ENCODE measurements around the gene ABRACL.
A peak's percentile ranks its signal among the peaks of the same experiment; 100 is the strongest.
"Not testable (repeated sequence)": the region's sequence is repeated elsewhere in the genome, so short reads cannot be mapped to it uniquely, and the experiment has no call there.

ABRACL gene

DNA sequence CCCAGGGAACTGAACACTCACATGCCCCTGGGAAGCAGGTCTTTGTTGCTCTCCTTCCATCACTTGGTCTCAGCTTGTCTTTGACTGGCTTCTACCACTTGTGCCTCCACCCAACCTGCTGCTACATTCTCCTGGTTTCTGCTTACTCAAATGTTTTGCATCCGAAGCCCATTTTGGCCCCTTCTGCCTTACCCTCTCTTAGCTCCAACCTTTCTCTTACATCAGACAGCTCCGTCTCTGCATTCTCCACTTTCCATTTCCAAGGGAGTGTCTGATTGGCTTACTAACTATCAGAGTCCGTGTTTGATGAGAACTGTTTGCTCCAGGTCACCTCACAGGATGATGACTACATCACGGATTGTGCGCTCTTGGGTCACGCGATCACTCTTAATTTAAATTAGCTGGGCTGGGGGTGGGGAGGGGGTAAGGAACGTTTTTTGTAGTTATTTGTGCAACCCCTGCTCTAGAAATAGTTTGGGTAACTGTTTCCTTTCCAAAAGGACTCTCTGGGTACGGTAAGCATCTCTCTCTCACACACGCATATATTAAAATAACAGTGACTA lies 844 bp upstream of the ABRACL start:
- peaks cover 18% of the 10 kb centered on the region for H3K4me1 Mint-ChIP-seq
- H3K27me3 Mint-ChIP-seq, result no peaks in the 10 kb centered on the region
- H3K27ac Mint-ChIP-seq, result peak overlapping the region; percentile 96
- DNase-seq (peak; percentile 59), ATAC-seq (peak; percentile 75)
- H3K9me3 Mint-ChIP-seq, result no peaks in the 10 kb centered on the region
- no peak overlapping the region for H3K4me3 Mint-ChIP-seq
- peaks cover 2% of the 10 kb centered on the region for H3K36me3 Mint-ChIP-seq (ENCODE audit: low read depth)

DNA sequence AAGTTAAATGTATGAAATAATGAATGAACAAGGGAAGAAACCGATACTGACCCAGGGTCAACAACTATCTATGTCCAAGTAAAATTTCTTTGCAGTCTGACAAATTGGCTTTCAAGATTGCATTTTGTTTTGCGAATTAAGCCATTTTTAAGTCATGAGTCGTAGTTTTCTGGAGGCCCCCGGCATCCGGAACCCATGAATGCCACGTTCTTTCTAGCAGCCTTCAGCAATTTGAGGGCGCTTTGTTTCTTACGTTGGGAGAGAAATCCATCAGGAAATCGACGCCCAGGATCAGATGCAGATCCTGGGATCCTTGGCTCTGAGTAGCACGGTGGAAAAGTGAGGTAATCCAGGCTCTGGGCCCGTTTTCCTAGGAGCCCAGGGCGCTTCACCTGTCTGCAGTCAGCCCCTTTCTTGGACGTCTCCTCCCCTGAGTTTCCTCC lies 309 bp upstream of the ABRACL start:
- Mint-ChIP-seq H3K4me1 (peaks cover 21% of the 10 kb centered on the region), H3K36me3 (ENCODE audit: low read depth) (peaks cover 4% of the 10 kb centered on the region)
- ATAC-seq, result peak; percentile 6

DNA sequence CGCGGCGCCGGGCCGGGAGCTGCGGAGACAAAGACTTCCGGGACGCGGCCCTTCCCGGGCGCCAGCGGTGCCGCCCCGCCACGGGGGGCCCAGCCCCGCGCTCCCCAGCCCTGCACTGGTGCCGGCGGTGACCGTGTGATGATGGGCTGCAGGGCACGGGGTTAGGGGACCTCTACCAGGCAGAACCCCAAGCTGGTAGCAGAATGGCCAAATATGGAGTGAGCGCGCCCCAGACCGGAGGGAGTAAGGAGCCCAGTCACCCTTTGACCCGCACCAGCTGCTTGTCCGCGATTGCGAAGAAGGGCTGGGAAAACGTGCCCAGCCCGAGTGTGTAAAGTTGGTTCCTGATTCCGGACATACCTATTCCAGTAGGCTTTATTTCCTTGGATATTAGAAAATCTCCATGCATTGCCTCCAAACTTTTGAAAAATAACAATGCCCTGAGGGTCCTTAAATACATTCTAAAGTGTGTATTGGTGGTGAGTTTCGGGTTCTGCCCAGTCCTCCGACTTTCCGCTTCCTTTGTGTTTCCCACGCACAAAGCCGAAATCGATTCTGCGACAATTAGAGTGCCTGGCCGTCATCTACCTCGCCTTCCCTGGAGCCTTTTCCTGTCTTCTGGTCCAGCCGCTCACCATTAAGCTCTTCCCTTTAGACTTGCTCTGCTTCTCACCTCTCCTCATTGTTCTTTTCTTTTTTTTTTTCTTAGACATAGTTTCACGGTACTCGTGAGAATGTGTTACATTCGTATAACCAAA lies 1.1 kb downstream of the ABRACL start:
- H3K9me3 Mint-ChIP-seq, result no peaks in the 10 kb centered on the region
- no peaks in the 10 kb centered on the region for H3K27me3 Mint-ChIP-seq
- peaks cover 26% of the 10 kb centered on the region for H3K4me1 Mint-ChIP-seq
- H3K36me3 Mint-ChIP-seq (ENCODE audit: low read depth), result peaks cover 17% of the 10 kb centered on the region
- peak; percentile 45 for DNase-seq
- H3K4me3 Mint-ChIP-seq, result no peak overlapping the region
- ATAC-seq, result peak; percentile 11
- H3K27ac Mint-ChIP-seq, result no peak overlapping the region

More for the DNA sequence above, 309 bp upstream of the ABRACL start:
- Mint-ChIP-seq H3K4me3 (no peak overlapping the region), H3K27me3 (no peaks in the 10 kb centered on the region), H3K9me3 (no peaks in the 10 kb centered on the region), H3K27ac (peak overlapping the region; percentile 96)
- DNase-seq, result no peak

DNA sequence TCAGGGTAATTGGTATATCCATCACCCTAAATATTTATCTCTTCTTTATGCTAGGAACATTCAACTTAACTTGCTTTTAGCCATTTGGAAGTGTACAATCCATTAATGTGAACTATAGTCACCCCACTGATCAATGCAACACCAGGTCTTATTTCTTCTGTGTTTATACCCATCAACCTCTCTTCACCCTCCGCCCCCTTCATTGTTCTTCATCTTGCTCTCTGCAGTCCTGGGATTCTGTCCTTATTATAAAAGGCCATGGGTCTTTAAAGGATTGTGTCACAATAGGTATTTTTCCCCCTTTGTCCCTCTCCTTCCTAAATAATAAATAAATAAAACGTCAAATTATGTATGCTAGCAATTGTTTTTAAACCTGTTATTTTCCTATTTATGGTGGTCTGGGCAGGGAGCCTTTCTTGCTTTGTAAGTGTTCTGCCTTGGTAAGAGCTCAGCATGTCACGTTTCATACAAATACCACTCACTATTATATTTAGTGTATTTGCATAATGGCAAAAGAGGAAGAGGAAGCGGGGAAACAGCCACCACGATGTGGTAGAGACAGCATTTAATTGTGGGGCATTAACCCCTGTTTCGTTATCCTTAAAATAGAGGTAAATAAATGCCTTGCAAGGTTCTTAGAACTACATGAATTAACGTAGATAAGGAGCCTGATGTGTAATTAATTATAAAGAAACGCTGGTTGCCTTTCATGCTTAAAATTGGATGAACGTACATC lies 1.9 kb downstream of the ABRACL start:
- Mint-ChIP-seq H3K27me3 (no peaks in the 10 kb centered on the region), H3K4me1 (peaks cover 26% of the 10 kb centered on the region), H3K27ac (no peak overlapping the region), H3K36me3 (ENCODE audit: low read depth) (peaks cover 24% of the 10 kb centered on the region), H3K9me3 (no peaks in the 10 kb centered on the region), H3K4me3 (no peak overlapping the region)
- DNase-seq (peak; percentile 14), ATAC-seq (no peak)

DNA sequence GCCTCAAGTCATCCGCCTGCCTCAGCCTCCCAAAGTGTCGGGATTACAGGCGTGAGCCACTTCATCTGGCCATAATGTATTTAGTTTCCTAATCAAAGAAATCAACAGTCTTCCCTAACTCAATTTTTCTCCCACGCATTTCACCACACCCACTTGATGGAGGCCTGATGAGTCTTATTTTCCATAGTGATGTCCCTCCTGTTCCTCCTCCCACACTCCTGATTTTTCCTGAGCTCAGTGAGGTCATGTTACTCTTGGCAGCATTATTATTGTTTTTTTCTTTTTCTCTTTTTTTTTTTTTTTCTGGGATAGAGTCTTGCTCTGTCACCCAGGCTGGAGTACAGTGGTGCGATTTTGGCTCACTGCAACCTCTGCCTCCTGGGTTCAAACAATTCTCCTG lies 8.9 kb downstream of the ABRACL start:
- ATAC-seq, result no peak
- H3K27me3 Mint-ChIP-seq, result no peaks in the 10 kb centered on the region
- H3K36me3 Mint-ChIP-seq (ENCODE audit: low read depth), result peaks cover 62% of the 10 kb centered on the region
- peak overlapping the region; percentile 40 for H3K4me3 Mint-ChIP-seq
- H3K4me1 Mint-ChIP-seq, result peaks cover 33% of the 10 kb centered on the region
- DNase-seq, result no peak
- H3K9me3 Mint-ChIP-seq, result peaks cover 9% of the 10 kb centered on the region
- peak overlapping the region; percentile 47 for H3K27ac Mint-ChIP-seq

DNA sequence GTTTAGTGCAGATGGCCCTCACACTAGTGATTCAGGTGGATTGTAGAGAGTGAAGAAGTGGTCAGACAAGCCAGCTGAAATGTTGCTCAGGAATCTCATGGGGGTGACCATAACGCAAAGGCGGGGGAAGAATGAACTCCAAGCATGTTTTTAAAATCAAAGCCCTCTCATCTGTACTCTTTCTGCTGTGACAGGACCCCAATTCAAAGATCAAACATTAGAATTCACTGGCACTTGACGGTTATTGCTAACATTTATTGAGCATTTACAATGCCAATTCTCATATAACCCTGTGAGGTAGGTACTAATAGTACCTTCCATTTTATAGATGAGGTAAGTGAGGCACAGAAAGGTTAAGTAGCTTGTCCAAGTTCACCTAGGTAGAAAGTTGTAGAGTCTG lies 15.7 kb downstream of the ABRACL start:
- no peaks in the 10 kb centered on the region for H3K27me3 Mint-ChIP-seq
- no peak overlapping the region for H3K4me3 Mint-ChIP-seq
- peaks cover 42% of the 10 kb centered on the region for H3K36me3 Mint-ChIP-seq (ENCODE audit: low read depth)
- peaks cover 4% of the 10 kb centered on the region for H3K4me1 Mint-ChIP-seq
- no peak overlapping the region for H3K27ac Mint-ChIP-seq
- peaks cover 3% of the 10 kb centered on the region for H3K9me3 Mint-ChIP-seq
- ATAC-seq (no peak), DNase-seq (no peak)

DNA sequence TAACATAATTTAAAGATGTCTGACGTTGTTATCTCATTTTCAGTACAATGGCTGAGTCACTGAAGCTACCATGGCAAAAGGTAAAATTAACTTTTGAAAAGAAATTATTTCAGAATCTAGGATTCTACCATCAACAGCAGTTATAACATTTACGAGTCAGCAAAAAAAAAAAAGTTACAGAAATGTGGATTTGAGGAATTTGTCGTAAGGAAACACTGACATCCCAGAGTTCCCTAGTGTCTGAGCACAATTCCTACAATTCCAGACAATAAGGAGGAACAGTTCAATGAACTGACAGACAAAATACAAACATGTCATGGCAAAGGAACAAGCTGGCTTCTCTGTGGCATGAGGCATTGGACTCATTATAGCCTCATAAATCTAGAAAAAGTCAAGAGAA lies 19.1 kb downstream of the ABRACL start:
- Mint-ChIP-seq H3K4me1 (peaks cover 5% of the 10 kb centered on the region), H3K9me3 (peaks cover 4% of the 10 kb centered on the region), H3K36me3 (ENCODE audit: low read depth) (peaks cover 23% of the 10 kb centered on the region), H3K27ac (no peak overlapping the region), H3K4me3 (no peak overlapping the region), H3K27me3 (no peaks in the 10 kb centered on the region)
- no peak for ATAC-seq
- no peak for DNase-seq

DNA sequence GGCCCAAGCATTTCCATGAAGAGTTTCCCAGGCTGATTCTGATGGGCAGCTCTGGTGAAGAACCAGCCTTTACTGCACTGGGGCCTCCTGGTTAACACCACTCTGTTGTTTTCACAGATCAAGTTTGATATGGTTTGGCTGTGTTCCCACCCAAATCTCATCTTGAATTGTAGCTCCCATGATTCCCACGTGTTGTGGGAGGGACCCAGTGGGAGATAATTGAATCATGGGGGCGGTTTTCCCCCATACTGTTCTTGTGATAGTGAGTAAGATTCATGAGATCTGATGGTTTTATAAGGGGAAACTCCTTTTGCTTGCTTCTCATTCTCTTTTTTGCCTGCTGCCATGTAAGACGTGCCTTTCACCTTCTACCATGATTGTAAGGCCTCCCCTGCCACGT lies 20.4 kb downstream of the ABRACL start:
- H3K9me3 Mint-ChIP-seq, H3K4me3 Mint-ChIP-seq, H3K4me1 Mint-ChIP-seq, H3K27ac Mint-ChIP-seq, DNase-seq, ATAC-seq, H3K27me3 Mint-ChIP-seq: not testable (repeated sequence)
- H3K36me3 Mint-ChIP-seq (ENCODE audit: low read depth), result peaks cover 16% of the 10 kb centered on the region

DNA sequence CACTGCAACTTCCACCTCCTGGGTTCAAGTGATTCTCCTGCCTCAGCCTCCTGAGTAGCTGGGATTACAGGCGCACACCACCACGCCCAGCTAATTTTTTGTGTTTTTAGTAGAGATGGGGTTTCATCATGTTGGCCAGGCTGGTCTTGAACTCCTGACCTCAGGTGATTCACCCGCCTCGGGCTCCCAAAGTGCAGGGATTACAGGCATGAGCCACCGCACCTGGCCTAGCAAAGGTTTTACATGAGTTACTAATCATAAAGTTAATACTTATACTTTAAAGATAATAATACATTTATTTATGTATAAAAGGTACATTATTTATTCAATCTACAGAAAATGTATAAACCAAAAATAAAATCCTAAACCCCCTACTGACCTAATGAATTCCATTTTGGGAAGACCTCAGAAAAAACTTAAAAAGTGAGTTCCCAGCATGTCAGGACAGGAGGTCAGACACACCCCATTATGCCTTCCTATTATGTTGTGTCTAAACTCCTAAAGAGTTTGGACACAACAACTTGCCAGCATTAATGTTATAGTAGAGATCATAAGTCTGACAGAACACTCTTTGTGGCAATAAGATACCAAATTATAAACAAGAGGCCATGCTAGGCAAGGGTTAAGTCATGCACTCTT lies 21.7 kb downstream of the ABRACL start:
- not testable (repeated sequence) for H3K9me3 Mint-ChIP-seq; H3K4me3 Mint-ChIP-seq; DNase-seq; H3K36me3 Mint-ChIP-seq (ENCODE audit: low read depth); H3K27ac Mint-ChIP-seq; H3K4me1 Mint-ChIP-seq; H3K27me3 Mint-ChIP-seq; ATAC-seq

DNA sequence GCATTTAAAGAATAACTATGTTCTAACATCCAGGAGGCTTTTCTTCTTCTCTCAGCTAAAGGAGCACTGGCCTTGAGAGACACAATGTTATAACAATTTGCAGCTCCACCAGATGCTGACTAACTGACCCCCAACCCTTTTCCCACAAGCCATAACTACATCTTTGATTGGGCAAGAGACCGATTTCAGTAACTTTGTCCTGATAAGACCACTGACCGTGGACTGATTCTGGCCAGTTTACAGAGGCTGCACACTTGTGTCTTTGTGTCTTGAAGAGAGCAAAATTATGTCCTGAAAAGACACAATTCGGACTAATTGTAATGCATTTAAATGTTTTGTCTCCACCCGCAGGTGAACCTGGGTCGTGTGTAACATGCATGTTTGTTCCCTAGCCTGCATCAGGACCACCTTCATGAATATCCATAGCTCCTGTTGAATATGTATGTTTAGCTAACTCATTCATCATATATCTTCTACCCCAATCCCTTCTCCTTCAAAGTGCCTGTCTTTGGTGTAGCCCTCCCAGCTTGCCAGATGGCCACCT lies 22.3 kb downstream of the ABRACL start:
- peaks cover 5% of the 10 kb centered on the region for H3K4me1 Mint-ChIP-seq
- ATAC-seq, result no peak
- peaks cover 4% of the 10 kb centered on the region for H3K9me3 Mint-ChIP-seq
- no peak overlapping the region for H3K4me3 Mint-ChIP-seq
- no peak for DNase-seq
- peaks cover 6% of the 10 kb centered on the region for H3K36me3 Mint-ChIP-seq (ENCODE audit: low read depth)
- H3K27me3 Mint-ChIP-seq, result no peaks in the 10 kb centered on the region
- no peak overlapping the region for H3K27ac Mint-ChIP-seq

DNA sequence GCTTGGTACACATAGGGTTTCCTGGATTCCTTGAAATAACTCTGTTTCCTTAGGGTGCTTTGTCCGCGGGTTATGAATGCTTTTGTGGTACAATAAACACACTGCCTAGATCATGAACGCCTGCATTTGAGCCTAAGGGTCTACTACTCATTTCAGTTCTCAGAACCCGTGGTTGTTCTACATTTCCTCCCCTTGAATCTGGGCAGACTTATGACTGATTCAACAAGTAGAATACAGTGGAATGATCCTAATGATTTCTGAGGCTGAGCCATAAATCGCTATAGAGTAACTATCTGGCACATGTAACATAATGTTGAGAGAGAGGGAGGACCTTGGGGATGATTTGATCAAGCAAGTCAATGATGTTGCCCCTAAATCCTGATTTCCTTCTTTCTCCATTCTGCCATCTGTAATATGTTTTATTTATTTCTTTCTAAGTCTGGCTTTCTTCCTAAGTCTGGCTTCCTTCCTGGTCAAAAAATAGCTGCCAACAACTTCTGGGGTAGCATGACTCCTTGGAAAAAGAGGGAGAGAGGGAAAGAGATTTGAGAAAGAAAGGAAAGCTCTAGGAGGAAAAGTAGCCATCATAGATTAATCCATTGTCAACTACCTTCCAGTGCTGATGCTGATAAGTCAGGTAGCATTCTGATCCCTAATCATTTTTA lies 23.0 kb downstream of the ABRACL start:
- Mint-ChIP-seq H3K36me3 (ENCODE audit: low read depth) (peaks cover 5% of the 10 kb centered on the region), H3K4me3 (no peak overlapping the region), H3K27me3 (no peaks in the 10 kb centered on the region), H3K9me3 (peaks cover 4% of the 10 kb centered on the region), H3K27ac (no peak overlapping the region), H3K4me1 (peaks cover 5% of the 10 kb centered on the region)
- no peak for DNase-seq
- no peak for ATAC-seq

DNA sequence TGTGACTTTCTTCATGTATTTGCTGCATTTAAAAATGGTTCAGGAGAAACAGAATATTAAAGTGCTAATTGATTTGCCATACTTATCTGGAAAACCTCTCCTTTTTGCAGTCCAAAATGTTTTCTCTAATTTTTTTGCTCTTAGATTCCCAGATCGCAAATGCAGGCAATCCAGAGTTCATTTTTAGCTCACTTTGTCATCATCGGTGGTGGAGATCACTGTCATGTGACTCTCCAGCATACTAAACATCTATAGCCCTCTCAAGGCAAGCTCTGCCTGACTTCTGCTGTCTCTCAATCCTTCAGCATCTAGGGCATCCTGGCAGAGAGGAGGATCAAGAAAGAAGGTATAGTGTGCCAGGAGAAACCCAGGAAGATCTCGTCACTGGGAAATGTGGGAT lies 24.8 kb downstream of the ABRACL start:
- ATAC-seq, result no peak
- H3K27me3 Mint-ChIP-seq, result no peaks in the 10 kb centered on the region
- no peak overlapping the region for H3K27ac Mint-ChIP-seq
- peaks cover 4% of the 10 kb centered on the region for H3K9me3 Mint-ChIP-seq
- H3K36me3 Mint-ChIP-seq (ENCODE audit: low read depth), result peaks cover 2% of the 10 kb centered on the region
- no peak overlapping the region for H3K4me3 Mint-ChIP-seq
- no peak for DNase-seq
- H3K4me1 Mint-ChIP-seq, result peaks cover 5% of the 10 kb centered on the region

DNA sequence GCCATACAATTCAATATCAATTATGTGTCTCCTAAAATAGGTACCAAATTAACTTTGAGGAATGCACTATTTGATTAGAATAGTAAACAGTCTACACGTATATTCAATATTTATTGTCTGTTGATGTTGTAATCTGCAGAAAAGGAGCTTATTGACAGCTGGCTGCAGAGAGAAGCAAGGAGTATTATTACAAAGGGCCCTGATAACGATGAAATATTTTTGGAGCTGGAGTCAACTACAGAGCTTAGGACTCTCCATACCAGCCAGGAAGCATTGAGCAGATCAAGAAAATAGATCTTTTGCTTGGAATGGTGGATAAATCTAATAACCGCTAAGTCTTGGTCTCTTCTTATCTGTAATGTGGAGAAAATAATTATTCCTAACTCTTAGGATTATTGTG lies 25.5 kb downstream of the ABRACL start:
- no peaks in the 10 kb centered on the region for H3K27me3 Mint-ChIP-seq
- H3K36me3 Mint-ChIP-seq (ENCODE audit: low read depth), result peaks cover 2% of the 10 kb centered on the region
- H3K9me3 Mint-ChIP-seq, result peaks cover 4% of the 10 kb centered on the region
- H3K27ac Mint-ChIP-seq, result no peak overlapping the region
- peaks cover 4% of the 10 kb centered on the region for H3K4me1 Mint-ChIP-seq
- no peak overlapping the region for H3K4me3 Mint-ChIP-seq
- ATAC-seq (no peak), DNase-seq (no peak)

DNA sequence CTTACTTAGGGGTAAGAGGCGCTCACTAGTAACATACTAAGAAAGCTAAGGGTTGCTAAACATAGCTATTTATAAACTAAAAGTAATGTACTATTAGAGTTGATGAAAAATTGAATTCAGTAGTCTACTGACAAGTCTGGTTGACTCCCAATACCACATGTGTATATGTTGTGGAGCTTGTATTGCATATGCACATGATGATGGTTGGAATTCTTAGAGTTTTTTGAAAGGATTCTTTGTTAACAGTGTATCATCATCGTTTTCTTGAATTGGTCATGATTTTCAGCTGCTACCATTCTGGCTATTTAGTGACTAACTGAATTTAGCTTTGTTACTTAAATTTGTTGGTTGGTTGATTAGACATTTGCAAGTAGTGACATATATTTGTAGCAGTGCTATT lies 27.2 kb downstream of the ABRACL start:
- Mint-ChIP-seq H3K9me3 (no peaks in the 10 kb centered on the region), H3K27ac (no peak overlapping the region), H3K36me3 (ENCODE audit: low read depth) (no peaks in the 10 kb centered on the region), H3K27me3 (no peaks in the 10 kb centered on the region), H3K4me3 (no peak overlapping the region), H3K4me1 (peaks cover 10% of the 10 kb centered on the region)
- DNase-seq, result no peak
- no peak for ATAC-seq
